Hepatocyte (in vitro differentiated cells): ENCODE results near the gene PPOX.

Experiments used
- EZH2 ChIP-seq: fragments of 200-600 bp; sonication (generic); IDR thresholded peaks from 2 replicates; pipeline ENCODE4 v1.6.1; 2016; ENCODE audit warnings: antibody characterized with exemption, mild to moderate bottlenecking, borderline replicate concordance
- TF ChIP-seq, protein P1 (sequence below): fragments of 200-600 bp; sonication (generic); IDR thresholded peaks from 2 replicates; pipeline ENCODE4 v1.5.1; 2016; ENCODE audit warnings: antibody characterized with exemption, mild to moderate bottlenecking; ENCODE audit not compliant: poor library complexity

DNA sequence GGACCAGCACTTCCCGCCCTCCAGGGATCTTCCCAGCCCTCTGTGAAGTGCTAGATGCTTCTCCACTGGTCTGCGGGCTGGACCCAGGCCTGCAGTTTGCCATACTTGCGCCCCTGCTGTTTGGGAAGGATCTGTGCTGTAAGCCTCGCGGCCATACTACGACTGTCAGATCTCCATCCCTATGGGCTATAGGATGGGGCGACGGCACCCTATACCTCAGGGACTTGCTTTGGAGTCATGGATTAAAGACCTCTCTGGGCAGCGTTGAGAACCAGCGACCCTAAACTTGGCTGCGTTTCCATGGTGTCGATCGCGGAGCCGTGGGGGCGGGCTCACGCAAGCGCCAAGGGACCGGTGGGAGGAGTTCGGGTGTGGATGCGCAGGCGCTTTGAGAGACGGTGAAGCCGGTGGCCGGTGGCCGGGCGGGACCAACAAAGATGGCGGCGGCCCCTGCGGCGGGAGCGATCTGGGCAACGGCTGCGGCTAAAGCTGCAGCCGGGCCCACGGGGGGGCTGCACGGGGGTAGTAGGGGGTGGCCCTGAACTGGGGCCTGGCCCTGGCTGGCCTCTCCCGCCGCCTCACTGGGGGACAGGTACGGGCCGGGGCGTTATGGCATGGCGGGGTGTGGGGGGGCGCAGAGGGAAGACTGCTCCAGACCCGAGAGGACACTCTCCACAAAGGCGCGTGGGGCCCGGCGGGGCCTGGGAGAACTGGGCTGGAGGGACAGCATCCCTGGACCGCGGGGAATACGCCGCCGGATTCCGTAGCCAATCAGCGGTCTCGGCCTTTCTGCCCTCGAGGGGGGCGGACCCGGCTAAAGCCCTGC, 6.9 kb upstream of the PPOX start, which contains the start of gene USP21:
- TF ChIP-seq, protein P1, sequence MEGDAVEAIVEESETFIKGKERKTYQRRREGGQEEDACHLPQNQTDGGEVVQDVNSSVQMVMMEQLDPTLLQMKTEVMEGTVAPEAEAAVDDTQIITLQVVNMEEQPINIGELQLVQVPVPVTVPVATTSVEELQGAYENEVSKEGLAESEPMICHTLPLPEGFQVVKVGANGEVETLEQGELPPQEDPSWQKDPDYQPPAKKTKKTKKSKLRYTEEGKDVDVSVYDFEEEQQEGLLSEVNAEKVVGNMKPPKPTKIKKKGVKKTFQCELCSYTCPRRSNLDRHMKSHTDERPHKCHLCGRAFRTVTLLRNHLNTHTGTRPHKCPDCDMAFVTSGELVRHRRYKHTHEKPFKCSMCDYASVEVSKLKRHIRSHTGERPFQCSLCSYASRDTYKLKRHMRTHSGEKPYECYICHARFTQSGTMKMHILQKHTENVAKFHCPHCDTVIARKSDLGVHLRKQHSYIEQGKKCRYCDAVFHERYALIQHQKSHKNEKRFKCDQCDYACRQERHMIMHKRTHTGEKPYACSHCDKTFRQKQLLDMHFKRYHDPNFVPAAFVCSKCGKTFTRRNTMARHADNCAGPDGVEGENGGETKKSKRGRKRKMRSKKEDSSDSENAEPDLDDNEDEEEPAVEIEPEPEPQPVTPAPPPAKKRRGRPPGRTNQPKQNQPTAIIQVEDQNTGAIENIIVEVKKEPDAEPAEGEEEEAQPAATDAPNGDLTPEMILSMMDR: peak; percentile 25
- TF ChIP-seq EZH2: no peak
